HG02981 (cell line): ENCODE data around the gene ARHGAP23.
"Not testable (repeated sequence)": the region's sequence is repeated elsewhere in the genome, so short reads cannot be mapped to it uniquely, and the experiment has no call there.

ENCODE experiments used
- ATAC-seq: cut with Tn5 transposase; IDR thresholded peaks from one replicate; pipeline ENCODE4 v1.9.1; 2021; ENCODE audit warnings: mild to moderate bottlenecking, moderate library complexity; ENCODE audit not compliant: unreplicated experiment

Gene ARHGAP23

GRCh38 chr17:38485146-38485468 is 56.8 kb downstream of the ARHGAP23 start:
- no peak for ATAC-seq

DNA sequence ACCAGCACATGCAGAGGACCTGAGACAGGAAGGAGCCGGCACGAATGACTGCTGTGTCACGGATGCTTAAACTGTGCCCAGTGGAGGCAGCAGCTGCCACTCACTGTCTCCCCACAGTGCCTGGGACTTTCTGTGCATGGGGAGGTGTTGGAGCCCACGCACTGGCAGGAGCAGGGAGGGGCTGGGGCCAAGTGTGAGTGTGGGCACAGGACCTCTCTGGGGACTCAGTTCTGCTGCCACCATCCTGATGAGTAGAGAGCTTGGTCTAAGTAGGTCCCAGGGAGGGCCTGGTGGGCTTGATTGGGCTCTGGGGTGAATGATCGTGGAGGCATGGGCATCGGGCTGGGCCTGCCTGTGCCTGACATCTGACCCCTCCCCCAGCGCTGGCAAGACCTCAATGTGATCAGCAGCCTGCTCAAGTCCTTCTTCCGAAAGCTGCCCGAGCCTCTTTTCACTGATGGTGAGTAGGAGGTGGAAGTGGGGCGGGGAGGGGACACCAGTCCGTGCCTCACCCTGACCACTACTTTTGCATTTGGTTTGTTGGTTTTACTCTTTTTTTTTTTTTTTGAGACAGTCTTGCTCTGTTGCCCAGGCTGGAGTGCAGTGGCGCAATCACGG is 57.5 kb downstream of the ARHGAP23 start:
- not testable (repeated sequence) for ATAC-seq

DNA sequence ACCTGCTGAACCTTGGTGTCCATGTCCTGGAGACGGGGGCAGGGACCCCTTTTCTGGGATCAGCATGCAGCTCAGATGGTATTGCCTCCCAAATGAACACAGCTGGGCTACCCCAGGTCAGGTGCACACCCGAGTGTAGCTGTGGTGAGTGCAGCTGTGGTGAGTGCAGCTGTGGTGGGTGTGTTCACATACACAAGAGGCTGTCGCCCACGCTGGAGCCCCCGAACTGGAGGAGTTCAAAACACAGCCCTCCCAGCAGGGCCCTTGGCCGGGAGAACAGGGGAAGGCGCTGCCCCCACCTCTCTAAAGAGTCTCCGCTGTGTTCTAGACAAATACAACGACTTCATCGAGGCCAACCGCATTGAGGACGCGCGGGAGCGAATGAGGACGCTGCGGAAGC is 61.5 kb downstream of the ARHGAP23 start:
- ATAC-seq, result not testable (repeated sequence)

- ATAC-seq, result not testable (repeated sequence)
These were observed 63.2 kb downstream of the ARHGAP23 start for GRCh38 chr17:38491346-38492066.

DNA sequence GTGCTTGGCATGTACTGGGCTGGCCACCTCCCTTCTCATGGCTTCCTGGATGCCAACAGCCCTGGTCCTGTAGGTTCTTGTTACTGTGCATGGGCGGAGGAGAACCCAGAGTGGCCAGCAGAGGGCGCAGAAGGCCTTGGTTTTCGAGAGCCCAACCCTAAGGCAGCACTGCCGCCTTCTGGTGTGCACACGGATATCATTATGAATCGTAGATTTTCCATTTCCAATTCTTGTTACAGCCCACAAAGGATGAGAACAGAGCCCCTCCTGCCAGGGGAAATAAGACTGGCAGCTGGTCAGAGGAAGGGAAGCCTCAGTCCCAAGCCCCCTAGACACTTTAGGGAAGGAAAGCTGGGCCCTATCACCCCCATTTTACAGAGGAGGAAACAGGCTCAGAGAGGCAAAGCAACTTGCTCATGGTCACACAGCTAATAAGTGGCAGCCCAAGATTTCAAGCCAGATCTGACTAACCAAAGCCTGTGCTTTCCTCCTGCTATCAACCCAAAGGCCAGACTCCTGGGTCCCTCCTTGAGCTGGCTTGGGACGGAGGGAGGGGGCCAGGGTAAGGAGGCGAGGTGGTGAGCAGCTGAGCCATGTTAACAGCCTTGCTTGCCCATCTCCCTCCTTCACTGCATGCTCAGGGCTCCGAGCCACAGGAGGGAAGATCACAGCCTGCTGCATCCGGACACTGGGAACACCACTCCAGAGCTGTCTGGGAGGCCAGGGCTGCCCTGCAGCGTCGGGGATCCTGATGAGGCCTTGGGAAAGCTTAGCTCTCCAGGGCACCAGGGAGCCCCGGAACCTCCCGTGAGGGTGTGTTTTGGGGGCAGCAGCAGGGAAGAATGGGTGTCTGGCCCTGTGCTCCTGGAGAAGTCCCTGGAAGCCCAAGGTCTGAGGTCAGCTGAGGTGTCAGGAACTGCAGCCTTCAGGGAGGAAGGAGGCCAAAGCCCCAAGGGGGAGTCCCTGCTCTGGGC is 64.1 kb downstream of the ARHGAP23 start:
- ATAC-seq, result not testable (repeated sequence)

GRCh38 chr17:38494152-38494551 is 65.9 kb downstream of the ARHGAP23 start:
- ATAC-seq, result not testable (repeated sequence)

DNA sequence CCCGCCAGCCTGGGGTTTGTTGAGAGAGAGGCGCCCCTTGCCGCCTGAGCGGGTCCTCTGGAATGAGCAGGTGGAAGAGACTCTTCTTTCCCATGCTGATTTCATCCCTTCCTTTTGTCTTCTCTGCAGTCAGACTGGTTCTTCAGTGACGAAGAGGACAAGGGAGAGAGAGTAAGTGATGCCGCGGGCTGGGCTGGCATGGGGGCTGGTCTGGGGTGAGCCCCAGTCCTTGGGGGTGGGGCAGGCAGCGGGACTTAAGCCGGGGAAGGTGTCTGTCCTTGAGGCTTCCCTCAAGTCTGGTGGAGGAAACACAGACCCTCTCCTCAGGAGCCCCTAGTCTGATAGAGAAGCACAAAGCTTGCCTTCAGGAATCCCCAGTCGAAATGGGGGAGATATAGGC is 69.4 kb downstream of the ARHGAP23 start:
- not testable (repeated sequence) for ATAC-seq

- ATAC-seq, result no peak
These were observed 70.1 kb downstream of the ARHGAP23 start for GRCh38 chr17:38498353-38498752.

GRCh38 chr17:38499230-38499629 is 71.0 kb downstream of the ARHGAP23 start:
- ATAC-seq, result not testable (repeated sequence)

DNA sequence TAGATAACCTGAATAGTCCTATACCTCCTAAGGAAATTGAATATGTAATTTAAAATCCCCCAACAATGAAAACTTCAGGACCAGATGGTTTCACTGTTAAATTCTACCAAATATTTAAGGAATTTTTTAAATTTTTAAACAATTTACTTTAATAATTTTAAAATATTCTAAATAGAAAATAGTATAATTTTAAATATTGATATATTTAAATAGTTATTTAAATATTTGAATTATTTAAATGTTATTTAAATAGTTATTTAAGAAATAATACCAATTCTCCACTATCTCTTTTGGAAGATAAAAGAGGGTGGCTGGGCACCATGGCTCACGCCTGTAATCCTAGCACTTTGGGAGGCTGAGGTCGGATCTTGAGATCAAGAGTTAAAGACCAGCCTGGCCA is 73.5 kb downstream of the ARHGAP23 start:
- ATAC-seq, result not testable (repeated sequence)

DNA sequence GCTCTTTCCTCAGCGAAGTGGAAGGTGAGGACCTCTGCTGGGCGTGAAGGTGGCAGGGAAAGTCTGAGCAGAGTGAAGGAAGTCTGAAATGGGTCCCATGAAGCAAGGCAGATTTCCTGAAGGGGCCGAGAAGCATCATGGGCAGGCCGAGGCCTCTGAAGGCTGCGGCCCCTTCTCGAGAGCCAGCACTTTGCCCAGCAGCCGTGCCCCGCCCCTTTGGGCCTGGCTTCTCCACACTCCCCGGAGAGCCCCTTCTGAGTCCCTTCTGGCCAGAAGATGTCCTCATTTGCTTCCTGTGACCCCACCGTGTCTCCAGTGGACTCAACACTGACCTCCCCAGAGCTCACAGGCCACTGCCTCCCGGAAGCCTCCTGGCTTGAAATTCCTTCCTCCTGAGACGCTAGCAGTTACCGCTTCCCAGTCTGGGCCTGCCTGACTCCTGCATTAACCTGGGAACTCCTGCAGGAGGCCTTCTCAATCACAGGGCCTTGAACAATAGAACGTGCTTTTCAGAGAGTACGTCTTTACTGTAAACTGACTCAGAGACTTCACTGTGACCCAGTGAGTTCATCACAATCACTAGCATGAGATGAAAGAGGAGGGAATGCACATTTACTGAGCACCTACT is 75.1 kb downstream of the ARHGAP23 start:
- not testable (repeated sequence) for ATAC-seq

DNA sequence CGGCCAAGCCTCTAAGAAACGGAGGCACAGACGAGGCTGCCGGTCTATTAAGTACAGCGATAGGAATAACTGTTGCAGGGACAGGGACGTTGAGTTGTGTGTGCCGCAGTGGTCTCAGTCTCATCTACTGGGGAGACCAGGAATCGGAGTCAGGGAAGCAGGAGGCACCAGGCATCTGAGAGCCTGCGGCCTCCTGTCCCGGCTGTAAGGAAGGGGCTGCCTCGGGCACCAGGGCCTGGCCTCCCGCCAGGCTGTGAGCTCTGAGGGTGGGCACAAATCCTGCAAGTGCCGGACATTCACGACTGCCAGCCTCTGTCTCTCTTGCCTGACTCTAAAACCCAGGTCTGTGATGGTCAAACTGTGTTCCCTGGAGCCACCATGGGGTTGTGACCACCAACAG is 76.0 kb downstream of the ARHGAP23 start:
- no peak for ATAC-seq

DNA sequence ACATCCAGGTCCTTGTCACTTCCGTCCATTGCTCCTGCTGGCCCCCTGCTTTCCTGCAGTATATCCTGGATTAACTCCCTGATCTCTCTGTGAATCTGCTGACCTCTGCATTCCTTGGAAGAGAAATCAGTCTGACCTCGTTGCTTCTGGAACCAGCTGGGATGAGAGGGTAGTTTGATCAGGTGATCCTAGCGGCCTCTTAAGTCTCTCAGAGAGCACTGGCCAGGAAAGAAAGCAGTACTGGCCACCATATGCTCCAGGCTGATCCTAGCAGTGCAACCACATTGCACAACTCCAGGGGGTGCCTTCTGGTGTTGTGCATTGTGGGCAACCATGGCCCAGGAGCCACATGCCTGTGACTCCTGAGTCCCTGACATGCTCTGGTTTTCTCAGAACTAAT is 79.2 kb downstream of the ARHGAP23 start:
- ATAC-seq, result no peak

GRCh38 chr17:38507921-38508569 is 79.8 kb downstream of the ARHGAP23 start:
- ATAC-seq, result no peak

DNA sequence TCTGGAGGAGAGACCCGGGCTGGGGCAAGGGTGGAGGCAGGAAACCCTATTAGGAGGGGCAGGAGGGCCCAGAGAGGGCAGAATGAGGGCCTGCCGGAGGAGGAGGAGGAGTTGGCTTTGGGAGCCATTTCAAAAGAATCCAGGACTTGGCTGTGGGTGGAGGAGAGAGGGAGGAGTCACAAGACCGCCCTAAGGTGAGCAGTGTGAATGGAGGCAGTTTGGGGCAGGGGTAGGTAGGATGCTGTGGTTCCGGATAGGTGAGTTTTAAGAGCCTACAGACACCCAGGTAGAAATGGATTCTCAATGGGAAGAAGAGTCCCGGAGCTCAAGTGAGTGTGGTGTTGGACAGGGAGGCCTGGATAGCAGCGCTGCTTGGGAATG is 80.3 kb downstream of the ARHGAP23 start:
- ATAC-seq, result no peak

GRCh38 chr17:38508954-38509771 is 80.9 kb downstream of the ARHGAP23 start:
- no peak for ATAC-seq

- ATAC-seq, result no peak
These were observed 81.6 kb downstream of the ARHGAP23 start for GRCh38 chr17:38509772-38510420.

DNA sequence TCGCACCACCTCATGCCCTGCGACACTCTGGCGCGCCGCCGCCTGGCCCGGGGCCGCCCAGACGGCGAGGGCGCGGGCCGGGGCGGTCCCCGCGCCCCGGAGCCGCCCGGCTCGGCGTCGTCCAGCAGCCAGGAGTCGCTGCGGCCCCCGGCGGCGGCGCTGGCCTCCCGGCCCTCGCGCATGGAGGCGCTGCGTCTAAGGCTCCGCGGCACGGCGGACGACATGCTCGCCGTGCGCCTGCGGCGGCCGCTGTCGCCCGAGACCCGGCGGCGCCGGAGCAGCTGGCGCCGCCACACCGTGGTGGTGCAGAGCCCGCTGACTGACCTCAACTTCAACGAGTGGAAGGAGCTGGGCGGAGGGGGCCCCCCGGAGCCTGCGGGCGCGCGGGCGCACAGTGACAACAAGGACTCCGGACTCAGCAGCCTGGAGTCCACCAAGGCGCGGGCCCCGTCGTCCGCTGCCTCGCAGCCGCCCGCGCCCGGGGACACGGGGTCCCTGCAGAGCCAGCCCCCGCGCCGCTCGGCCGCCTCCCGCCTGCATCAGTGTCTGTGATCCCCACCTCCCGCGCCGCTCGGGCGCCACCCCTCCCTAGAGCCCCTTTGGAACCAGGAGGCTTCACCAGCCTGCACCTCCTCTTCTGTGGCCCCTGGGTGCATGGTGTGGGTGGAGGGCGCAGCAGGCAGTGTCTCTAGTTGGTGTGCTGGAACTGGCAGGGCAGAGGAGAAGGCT is 82.3 kb downstream of the ARHGAP23 start:
- no peak for ATAC-seq
